ENCODE results near the gene PID1.
"Not testable (repeated sequence)": the region's sequence is repeated elsewhere in the genome, so short reads cannot be mapped to it uniquely, and the experiment has no call there.

The PID1 gene

DNA sequence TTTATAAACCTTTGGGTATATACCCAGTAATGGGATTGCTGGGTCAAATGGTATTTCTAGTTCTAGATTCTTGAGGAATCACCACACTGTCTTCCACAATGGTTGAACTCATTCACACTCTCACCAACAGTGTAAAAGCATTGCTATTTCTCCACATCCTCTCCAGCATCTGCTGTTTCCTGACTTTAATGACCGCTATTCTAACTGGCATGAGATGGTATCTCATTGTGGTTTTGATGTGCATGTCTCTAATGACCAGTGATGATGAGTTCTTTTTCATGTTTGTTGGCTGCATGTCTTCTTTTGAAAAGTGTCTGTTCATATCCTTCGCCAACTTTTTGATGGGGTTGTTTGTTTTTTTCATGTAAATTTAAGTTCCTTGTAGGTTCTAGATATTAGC lies 194.2 kb downstream of the PID1 start:
- not testable (repeated sequence) for DNase-seq (ENCODE audit: low read depth in 3 of 3)

DNA sequence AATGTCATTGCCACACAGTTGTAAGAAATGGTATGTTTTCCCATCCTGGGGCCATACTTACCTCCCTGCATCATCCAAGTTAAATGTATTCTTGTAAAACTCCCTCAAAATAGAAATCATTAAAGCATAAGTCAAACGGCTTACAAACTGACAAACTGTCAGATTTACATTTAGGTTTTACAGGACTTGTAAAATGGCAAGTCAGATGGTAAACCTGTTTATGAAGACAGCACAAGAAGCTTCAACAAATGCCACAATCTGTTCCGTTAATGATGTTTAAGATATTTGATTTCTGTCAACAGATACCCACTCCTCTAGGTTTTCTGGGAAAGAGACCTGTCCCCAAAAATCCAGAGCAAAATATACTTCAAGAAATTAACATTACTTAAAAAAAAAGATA lies 197.2 kb downstream of the PID1 start:
- DNase-seq (ENCODE audit: low read depth in 3 of 3): no peak

DNA sequence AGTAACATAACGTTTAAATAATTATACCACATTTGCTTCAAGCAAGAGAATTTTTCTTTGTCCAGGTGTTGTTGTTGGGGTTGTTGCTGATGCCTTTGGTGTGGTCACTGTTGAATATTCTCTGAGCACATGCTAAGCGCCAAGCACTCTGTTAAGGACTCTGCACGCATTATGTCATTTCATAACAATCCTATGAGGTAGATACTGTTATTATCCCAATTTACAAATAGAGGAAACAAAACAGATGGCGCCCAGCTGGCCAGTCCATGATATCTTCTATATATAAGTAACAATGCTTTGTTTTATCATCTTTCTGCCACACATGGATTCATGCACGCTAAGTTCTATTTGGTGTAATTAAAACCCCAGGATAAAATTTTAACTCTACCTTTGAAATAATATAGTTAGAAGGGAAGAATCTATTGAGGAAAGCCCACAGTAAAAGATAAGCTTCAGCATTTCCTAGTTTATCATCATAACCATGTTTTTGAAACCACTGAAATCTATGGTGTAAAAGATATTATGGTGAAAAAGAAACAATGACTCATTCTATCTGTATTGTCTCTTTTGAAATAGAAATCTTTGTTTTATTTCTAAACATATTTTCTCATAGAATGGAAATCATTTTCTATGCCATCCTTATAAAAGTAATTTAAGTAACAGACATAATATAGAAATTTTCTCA lies 199.7 kb downstream of the PID1 start:
- DNase-seq (ENCODE audit: low read depth in 3 of 3): no peak

DNA sequence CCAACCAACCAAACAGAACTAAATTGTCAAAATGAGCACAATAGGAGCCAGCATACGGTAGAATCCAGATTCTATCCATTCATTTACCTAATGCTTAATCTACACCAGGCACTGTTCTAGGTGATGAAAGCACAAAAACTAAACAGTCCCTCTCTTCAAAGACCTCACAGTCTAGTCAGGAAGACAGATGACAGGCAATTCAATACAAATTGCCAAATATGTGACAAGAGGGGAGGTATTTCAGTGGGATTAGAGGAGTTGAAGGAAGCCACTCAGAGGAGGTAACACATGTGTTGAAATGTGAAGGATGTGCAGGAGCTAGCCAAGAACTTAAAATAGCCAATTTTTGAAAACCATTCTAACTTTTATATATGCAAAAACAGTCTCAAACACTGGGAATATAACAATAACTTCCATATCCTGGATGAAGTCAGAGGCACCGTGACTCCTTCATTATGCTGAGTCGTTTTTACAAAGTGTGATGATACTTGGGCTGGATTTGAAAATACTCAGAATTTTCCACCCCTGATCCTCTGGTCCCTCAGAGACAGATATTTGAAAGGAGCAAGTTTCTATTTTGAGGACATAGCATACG lies 204.9 kb downstream of the PID1 start:
- no peak for DNase-seq (ENCODE audit: low read depth in 3 of 3)

DNA sequence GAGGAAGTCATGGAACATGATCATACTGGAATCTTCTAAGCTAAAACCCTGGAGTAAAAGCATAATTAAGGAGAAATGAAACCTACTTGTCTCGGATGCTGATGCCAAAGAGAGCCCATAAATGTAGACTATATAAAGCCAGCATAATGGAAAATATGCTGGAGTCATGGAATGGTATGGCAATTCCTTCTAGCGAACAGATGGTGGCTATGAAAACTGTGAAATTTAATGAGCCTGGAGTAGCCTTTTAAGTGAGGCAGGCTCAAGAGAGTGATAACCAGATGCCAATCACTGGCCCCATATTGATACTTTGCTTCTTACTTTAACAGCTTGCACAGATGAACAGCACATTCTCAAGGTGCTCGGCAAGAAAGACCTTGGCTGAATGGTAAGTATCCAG lies 206.3 kb downstream of the PID1 start:
- DNase-seq (ENCODE audit: low read depth in 3 of 3): no peak

DNA sequence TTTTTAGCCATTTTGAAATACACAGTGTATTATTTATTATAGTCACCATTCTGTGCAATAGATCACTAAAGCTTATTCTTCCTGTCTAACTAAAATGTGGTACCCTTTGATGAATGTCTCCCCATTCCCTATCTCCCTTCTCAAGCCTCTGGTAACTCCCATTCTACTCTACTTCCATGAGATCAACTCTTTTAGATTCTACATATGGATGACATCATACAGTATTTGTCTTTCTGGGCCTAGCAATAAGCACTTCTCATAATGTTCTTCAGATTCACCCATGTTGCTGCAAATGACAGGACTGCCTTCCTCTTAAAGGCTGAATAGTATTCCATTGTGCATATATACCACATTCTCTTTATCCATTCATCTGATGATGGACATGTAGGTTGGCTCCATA lies 210.9 kb downstream of the PID1 start:
- no peak for DNase-seq (ENCODE audit: low read depth in 3 of 3)

DNA sequence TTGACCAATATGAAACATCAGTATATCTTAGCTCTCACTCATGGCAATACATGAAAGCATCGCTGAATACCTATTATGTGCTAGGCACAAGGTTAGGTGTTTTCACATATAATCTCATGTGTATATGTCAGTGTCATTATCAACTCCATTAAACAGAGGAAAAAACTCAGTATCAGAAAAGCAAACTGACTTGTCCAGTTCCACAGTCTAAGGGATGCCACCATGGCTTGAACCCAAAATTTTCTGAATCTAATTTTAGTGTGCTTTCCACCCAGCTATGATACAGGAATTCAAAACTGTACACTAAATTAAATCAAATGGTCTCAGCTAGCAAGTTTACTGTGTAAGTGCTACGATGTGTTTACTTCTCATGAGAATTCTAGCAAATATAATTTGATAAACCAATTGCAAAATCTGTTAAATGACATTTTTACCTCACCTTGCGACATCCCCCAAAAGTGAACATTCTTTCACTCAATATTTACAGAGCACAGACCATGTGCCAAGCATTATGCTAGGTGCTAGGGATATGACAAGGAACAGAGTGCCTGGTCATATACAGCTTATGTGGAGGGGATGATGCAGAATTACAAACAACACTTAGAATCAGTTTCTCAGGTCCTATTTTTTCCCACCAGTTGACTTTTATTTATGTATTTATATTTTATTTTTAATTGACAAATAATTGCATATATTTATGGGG lies 211.6 kb downstream of the PID1 start:
- DNase-seq (ENCODE audit: low read depth in 3 of 3): no peak

DNA sequence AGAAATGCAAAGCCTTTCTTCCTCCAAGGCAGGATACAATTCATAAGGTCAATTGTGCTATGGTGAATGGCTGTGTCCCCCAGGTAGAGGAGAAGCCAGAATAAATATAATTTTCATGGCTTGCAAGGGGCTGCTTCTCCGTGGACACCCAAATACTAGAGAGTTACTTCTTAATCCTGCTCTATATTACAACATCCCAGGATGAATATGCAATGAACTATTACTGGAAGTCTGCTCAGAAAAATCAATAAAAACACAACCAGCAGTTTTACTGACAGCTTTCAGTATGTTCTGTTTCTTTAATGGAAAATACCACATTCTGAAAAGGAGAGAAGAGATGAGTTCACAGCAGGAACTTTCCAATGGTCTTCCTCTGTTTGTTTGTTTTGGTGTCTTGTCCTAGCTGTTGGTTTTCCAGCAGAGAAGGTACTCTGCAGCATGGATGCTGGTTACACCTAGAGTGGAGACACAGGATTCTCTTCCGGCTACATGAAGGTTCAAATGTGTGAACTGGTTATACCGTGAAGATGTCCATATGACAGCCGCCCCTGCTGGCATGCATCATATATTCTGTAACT lies 213.0 kb downstream of the PID1 start:
- no peak for DNase-seq (ENCODE audit: low read depth in 3 of 3)

DNA sequence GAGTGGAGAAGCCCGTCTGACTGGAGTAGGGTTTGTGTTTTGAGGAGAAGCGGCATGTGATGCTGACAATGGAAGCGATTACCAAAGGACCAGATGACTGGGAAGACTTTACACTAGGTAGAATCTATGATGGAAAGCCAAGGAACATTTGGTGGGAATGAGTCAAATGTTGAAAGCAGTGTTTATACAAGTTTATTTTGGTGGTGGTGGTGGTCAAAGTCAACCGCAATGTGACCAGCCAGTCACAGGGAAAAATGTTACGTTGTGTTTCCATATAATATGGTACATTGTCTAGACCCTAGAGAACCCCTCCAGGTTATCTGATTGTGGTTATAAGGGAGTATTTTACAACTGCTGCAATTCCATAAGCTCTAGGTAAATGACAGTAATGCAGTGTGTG lies 216.8 kb downstream of the PID1 start:
- no peak for DNase-seq (ENCODE audit: low read depth in 3 of 3)

DNA sequence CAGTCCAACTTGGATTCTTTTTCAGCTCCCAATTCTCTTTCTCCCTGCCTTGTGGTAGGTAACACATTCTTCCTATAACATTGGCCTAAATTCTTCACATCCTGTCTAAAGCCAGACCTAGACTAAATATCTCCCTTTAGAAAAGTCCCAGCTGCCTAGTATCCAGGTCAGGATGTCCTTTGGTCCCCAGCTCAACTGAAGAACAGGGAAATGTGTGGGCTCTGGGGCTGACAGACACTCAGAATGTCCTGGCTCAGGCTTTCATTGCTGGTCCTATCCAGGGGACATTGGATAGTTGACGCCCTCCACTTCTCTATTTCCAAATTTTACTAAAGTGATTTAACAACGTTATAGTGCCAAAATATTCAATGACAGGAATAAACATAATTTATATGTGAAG lies 219.3 kb downstream of the PID1 start:
- DNase-seq (ENCODE audit: low read depth in 3 of 3): no peak

DNA sequence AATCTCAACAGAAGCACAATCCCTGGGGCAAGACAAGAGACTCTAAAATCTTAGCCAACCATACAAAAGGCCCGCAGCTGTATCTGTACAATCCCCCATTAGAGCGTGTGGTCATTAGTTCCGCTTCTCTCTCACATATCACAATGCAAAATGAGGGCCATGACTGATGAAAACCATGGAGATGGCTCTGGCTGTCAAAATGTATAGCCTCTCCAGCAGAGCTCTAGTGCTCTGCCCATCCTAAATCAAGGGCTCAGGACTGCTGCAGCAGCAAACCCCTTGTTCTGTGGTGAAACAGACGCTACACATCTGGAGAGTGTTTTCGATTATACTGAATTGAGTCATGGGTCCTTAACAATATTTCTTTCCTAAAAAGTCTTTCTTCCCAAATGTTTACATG lies 221.0 kb downstream of the PID1 start:
- no peak for DNase-seq (ENCODE audit: low read depth in 3 of 3)

DNA sequence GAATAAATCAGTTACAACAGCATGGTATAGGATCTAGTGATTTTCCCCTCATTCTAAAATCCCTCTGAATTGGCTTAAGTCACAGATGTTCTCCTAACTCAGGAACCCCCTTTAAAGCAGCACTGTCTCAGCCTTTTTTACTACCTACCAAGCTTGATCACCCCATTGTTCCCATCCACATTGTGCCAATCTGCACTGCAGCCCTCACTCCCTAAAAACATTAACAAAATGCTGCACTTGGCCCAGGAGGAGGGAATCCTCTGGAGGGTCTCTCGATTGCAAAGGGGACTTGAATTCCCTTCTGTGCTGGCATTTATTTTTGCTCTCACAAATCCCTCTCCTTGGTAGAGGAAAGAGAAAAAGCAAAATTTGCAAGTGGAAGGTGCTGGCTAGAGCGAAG lies 223.0 kb downstream of the PID1 start:
- no peak for DNase-seq (ENCODE audit: low read depth in 3 of 3)

DNA sequence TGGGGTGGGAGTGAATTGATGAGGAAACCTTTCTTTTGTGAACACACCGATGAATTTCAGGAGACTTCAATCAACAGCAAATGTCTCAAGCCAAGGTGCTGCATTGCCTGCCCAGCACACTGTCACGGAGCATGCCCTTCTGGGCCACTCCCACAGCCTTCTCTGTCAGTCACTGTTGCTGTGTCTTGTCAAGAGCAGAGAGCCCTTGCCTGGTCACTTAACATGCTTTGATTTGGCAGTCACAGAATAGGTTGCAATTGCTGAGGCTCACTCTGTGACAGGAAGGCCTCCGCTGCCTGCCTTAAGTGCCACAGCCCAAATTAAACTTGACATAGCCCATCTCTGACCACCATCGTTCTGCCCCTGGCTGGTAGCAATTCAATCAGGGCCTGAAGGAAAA lies 225.4 kb downstream of the PID1 start:
- DNase-seq (ENCODE audit: low read depth in 3 of 3): no peak

DNA sequence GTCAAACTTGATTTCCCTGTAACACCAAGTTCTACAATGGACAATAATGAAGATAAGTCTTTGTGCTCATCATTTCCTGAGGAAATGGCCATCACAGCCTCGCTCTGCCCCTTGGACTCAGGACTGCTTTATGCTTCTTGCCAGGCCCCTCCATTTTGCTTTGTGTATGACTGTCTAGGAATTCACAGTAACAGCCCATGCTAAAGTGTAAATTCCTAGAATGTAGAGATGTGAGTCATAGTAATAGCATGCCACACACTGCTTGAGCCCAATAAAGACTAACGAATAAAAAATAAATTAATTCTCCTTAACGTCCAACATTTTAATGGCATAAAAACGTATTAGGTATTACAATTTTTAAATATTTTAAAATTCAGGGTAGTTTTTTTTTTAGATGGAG lies 226.5 kb downstream of the PID1 start:
- no peak for DNase-seq (ENCODE audit: low read depth in 3 of 3)

DNA sequence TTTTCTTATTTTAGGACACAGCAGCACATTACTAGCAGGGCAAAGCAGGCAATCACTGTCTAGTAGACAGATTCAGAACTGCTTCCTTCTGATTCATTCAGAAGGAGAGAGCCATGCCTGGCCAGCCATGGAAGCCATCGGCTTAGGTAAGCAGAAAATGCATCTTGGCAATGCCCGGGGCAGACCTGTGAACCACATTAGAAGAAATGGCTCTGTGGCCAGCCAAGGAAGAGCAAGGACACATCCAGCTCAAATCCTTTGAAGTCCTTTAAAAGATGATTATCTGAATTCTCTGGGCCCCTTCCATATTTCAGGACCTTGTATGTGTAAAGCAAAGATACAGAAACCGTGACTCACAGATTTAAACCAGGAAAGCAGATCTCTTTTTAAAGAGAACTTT lies 227.4 kb downstream of the PID1 start:
- DNase-seq (ENCODE audit: low read depth in 3 of 3): no peak

DNA sequence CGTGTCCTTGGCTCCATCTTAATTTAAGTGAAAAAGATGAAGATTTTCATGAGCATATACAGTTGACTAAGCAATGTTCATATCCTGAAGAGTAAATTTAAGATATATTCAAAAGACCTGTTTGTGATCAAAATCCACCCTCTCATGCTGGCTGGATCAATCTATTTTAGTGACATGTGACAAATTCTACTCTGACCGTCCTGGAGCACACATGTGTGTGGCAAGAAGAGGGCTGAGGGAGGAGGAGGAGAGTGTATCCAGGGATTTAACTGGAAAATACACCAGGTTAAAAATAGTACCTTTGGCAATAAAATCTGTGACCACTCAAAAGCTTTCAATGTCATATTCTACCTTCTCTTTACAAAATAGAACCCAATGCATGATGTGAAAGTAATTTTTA lies 228.7 kb downstream of the PID1 start:
- DNase-seq (ENCODE audit: low read depth in 3 of 3): no peak

DNA sequence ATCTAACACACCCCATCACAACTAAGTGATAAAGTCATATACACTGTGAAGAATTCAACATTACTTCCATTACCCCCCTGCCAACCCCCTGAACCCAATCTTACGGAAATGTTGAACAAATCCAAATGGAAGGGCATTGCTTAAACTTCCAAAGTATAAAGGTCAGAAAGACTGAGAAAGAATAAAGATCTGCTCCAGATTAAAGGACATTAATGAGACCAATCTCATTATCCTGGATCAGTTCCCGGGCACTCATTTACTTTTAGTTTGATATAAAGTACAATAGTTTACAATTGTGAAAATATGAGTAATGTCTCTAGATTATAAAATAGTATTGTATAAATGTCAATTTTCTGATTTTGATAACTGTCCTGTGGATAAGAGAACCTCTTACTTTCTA lies 229.4 kb downstream of the PID1 start:
- no peak for DNase-seq (ENCODE audit: low read depth in 3 of 3)

DNA sequence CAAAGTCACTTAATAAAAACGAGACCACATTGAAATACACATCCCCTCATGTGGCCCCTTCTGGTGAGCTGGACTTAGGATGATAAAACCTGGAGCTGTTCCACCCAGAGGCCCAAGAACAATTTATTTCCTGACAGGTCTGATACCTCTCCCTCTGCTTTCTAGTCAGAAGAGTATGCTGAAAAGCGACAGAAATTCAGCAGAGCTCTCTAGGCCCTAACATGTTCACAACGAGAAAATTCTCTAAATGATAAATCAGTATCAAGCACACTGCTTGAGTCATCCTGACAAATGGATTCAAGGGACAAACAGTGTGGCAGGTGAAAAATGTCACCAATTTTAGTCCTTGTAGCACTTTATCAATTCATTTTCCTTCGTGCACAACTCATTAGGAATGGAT lies 233.5 kb downstream of the PID1 start:
- DNase-seq (ENCODE audit: low read depth in 3 of 3): no peak

DNA sequence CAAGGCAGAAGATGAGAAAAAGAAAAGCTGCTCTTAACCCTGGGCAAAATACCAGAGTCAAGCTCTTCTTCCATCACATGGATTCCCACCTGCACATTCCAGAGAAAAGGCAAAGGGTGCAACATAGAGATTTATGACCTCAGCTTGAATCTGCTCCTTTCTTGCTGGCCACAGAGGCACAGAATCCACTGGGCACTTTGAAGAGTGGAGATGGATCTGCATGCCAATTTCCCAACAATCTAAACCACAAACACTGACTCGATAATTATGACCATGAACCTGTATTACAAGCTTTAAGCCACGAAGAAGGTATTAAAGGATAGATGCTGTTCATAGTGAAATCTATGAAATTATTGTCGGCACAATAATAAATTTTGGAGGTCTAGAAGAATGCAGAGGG lies 237.3 kb downstream of the PID1 start:
- DNase-seq (ENCODE audit: low read depth in 3 of 3): no peak

DNA sequence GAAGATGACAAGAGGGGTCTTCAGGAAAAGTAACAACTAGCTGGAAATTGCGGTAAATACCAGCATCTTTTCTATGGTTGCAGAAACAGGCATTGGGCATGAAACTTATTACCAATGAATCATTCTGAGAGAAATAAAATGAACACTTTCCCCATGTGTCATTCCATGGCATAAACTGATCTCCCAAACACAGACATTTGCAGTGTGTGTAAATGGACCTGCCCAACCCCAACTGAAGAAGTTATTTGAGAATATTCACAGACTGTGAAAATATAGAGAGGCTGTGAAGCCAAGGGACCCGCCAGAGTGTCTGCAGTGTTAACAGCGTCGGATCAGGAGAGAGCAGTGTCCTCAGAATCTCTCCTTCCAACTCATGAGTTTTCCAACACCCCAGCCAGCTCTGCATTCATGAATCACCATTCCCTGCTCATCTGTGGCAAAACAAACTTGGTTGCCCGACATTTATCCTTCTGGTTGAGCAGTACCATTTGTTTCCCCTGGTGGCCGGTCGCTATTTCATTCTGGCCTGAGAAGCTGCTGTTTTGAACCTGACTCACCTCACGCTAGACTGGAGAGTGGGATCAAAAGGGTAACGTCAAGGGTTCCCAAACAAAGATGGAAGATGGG lies 238.4 kb downstream of the PID1 start:
- no peak for DNase-seq (ENCODE audit: low read depth in 3 of 3)

DNA sequence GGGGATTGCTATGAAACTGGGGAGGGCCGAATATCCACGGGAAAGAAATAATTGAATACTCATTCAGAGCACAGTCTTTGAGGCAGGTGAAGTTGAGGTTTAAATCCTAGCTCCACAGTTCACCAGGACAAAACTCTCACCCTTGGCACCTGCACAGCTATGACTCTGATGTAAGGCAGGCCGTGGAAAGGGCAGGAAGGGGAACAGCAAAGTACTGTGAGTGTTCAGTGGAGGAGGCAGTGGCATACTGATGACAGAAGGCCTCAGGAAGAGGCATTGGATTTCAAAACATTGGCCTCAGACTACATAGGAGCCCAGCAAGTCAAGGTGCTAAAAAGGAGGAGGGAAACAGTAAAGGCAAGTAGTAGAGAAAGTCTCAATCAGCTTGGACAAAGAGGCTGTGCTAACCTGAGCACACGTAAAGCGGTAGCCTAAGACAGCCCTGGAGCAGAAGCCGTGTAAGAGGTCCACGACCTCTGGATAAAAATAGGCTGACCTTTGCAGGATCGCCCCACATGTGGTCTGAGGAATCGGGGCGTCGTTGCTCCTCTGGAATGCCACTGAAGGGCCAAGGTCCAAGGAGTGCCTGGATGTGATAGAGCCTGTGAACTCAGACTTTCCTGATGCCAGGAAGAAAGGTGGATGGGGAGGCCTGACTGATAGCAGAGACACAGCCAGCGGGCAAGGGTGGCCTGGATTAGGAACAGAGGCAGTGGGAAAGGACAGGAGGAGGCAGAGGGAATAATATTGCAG lies 243.6 kb downstream of the PID1 start:
- no peak for DNase-seq (ENCODE audit: low read depth in 3 of 3)

DNA sequence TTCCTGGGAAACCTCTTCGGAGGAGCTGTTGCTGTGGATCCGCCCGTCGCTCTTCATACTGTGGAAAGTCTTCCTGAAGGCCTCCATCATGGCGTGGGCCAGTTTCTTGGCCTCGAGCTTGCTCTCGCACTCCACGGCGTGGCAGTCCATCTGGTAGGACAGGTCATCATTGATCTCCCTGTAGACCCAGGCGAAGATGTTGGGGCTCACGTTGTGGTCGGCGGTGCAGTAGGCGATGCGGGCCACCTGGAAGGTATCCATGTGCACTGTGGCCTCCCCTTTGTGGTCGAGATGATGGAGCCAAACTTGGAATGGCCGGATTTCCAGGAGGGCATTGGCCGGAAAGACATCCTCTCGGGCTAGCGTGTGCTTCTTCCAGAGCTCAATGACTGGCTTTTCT lies 245.4 kb downstream of the PID1 start:
- no peak for DNase-seq (ENCODE audit: low read depth in 3 of 3)

All from stimulated activated CD4-positive, alpha-beta T cell treated with anti-CD3 and anti-CD28 coated beads, TNF-alpha, amount 100 ng/mL, for 4 hours (primary cell).